ENCODE data around the gene DRD2. TPM values are rescaled to one million over a fixed set of nuclear protein-coding genes. Genes with fewer than 3 reads are reported as not detected.

Gene DRD2
- total and polyA plus RNA-seq, 7 donors, result 0.03 to 0.24 (median 0.14) TPM; not detected in 1

DNA sequence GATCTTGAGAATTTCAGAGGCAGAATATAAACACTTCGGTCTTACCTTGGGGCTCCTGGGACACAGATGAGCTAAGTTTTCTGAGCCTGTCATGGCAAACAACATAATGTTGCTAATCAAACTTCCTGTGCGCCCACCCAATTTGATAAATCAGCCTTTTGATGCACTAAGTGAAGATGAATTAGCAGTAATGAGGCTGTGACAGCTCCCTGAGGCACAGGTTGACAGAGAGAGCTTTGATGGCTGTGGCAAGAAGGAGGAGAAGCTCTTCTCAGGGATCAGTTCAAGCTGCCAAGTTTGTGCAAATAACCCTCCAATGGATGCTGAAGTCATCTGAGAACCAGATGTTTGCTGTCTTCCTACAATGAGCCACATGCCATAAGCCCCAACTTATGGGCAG lies 34.4 kb downstream of the DRD2 start:
- 85 to 91% (median 89%) methylated on average over 2 of the region's 2 CpGs for WGBS, 3 donors
- no peak overlapping the region for H3K27ac ChIP-seq
- intact Hi-C loops (cut with DNase I), result no loop called here
- TF ChIP-seq, protein P1, sequence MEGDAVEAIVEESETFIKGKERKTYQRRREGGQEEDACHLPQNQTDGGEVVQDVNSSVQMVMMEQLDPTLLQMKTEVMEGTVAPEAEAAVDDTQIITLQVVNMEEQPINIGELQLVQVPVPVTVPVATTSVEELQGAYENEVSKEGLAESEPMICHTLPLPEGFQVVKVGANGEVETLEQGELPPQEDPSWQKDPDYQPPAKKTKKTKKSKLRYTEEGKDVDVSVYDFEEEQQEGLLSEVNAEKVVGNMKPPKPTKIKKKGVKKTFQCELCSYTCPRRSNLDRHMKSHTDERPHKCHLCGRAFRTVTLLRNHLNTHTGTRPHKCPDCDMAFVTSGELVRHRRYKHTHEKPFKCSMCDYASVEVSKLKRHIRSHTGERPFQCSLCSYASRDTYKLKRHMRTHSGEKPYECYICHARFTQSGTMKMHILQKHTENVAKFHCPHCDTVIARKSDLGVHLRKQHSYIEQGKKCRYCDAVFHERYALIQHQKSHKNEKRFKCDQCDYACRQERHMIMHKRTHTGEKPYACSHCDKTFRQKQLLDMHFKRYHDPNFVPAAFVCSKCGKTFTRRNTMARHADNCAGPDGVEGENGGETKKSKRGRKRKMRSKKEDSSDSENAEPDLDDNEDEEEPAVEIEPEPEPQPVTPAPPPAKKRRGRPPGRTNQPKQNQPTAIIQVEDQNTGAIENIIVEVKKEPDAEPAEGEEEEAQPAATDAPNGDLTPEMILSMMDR (IDR thresholded peaks at IDR 0.05), result no peak
- no peaks in the 10 kb centered on the region for H3K27me3 ChIP-seq (ENCODE audit: insufficient read depth in 3 of 3, low read length in 2 of 3)
- no peaks in the 10 kb centered on the region for H3K36me3 ChIP-seq (ENCODE audit: insufficient read depth in 1 of 2, low read depth in 1 of 2)
- no peak for DNase-seq
- ATAC-seq, result no peak
- H3K9me3 ChIP-seq, result no peaks in the 10 kb centered on the region
- H3K4me1 ChIP-seq, result no peaks in the 10 kb centered on the region
- no peak overlapping the region for H3K4me3 ChIP-seq

DNA sequence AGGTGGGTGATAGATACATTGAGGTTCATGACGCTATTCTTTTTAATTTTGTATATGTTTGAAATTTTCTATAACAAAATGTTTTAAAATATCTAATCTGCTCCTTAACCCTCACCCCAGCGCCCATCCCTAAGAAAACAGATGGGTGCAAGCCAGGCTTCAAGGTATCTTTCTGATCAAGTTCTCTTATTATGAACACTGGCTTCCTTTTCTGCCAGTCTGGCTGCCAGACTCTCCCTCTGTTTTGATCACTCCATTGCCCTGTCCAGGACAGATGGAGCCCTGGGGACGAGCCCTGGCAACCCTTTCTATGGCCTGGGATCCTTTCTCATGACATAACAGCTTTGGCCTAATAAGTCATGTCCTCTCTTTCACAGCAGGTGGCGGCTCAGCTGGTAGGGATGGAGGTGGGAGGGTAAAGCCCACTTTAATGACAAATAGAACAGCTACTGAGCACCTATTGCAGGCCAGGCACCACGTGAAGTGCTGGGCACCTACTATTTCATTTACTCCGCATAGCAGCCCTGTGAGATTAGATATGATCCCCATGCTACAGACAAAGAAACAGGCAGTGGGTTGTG lies 38.4 kb downstream of the DRD2 start:
- H3K36me3 ChIP-seq (ENCODE audit: insufficient read depth in 1 of 2, low read depth in 1 of 2), result no peaks in the 10 kb centered on the region
- no peak overlapping the region for H3K27ac ChIP-seq
- H3K27me3 ChIP-seq (ENCODE audit: insufficient read depth in 3 of 3, low read length in 2 of 3), result no peaks in the 10 kb centered on the region
- no peaks in the 10 kb centered on the region for H3K9me3 ChIP-seq
- no peaks in the 10 kb centered on the region for H3K4me1 ChIP-seq
- WGBS, 3 donors, result 32 to 48% (median 34%) methylated on average over 6 of the region's 6 CpGs
- no peak overlapping the region for H3K4me3 ChIP-seq
- DNase-seq, result no peak
- intact Hi-C loops (cut with DNase I), result no loop called here
- TF ChIP-seq, protein P1 (IDR thresholded peaks at IDR 0.05), result no peak
- peak in 1 of 4 donors; percentile 44 for ATAC-seq

DNA sequence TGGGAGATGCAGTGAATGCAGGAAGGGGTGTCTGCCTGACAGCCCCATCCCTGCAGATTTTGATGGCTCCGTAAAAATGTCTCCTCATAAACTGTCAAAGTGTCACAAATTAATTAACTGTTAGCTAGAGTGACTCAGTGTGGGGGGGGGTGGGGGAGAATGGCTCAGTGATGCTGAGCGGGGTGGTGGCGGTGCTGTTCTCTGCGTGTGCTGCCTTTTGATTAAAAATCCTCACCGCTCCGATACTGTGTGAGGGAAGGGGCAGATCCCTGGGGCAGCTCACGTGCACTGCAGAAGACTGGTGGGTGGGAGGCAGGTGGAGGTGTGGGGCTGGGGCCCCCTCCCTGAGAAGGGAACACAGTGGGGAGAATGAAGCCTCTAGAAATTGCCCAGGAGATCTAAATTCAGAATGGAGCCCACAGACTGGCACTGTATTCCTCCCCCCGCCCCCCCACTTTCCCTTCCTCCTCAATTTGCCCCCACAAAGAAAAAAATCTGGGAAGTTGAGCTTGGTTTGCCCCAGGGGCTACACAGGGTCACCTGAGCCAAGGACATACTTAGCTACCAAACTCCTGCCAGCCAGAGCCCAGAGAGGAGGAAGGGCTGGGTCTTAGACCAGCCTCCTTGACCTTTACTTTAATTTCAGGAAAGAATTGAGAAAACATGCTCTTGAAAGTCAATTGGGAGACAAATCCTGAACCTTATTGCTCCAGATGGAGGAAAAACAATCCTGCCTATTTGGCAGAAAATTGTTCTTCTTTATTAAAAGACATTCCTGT lies 39.8 kb downstream of the DRD2 start:
- H3K4me3 ChIP-seq, result no peak overlapping the region
- TF ChIP-seq, protein P1 (IDR thresholded peaks at IDR 0.05), result no peak

DNA sequence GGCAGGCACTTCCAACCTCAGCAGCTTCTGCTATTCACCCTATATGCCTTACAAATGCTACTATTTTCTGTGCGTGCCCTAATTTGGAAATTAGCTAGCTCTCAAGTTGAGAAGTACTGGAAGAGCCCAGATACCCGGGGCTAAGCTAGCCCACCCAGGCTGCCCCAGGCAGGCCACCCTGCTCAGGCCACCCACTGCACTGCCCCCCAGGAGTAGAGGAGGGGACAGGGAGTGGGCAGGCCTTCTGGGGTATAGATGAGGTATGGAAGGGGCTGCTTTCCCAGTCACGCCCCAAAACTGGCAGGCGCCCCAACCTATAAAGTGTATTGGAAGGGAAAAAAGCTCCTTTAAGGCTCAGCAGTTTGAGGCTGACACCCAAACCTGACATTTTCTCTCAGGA lies 43.5 kb downstream of the DRD2 start:
- DNase-seq (no peak), ATAC-seq (no peak)
- no peaks in the 10 kb centered on the region for H3K4me1 ChIP-seq
- H3K36me3 ChIP-seq (ENCODE audit: insufficient read depth in 1 of 2, low read depth in 1 of 2), result no peaks in the 10 kb centered on the region
- WGBS, 3 donors, result 81 to 89% (median 85%) methylated on average over 4 of the region's 4 CpGs
- TF ChIP-seq, protein P1 (IDR thresholded peaks at IDR 0.05), result no peak
- no peak overlapping the region for H3K27ac ChIP-seq
- no peaks in the 10 kb centered on the region for H3K9me3 ChIP-seq
- H3K4me3 ChIP-seq, result no peak overlapping the region
- H3K27me3 ChIP-seq (ENCODE audit: insufficient read depth in 3 of 3, low read length in 2 of 3), result no peaks in the 10 kb centered on the region
- intact Hi-C loops (cut with DNase I), result no loop called here

More for the DNA sequence above, 39.8 kb downstream of the DRD2 start:
- intact Hi-C loops (cut with DNase I), result no loop called here
- Histone ChIP-seq H3K27me3 (ENCODE audit: insufficient read depth in 3 of 3, low read length in 2 of 3) (no peaks in the 10 kb centered on the region), H3K36me3 (ENCODE audit: insufficient read depth in 1 of 2, low read depth in 1 of 2) (no peaks in the 10 kb centered on the region), H3K27ac (no peak overlapping the region), H3K4me1 (no peaks in the 10 kb centered on the region), H3K9me3 (no peaks in the 10 kb centered on the region)
- 85 to 91% (median 90%) methylated on average over 8 of the region's 8 CpGs for WGBS, 3 donors
- no peak for ATAC-seq
- DNase-seq, result no peak
